ENCODE data around the gene BCL2L15. TPM values are rescaled to one million over a fixed set of nuclear protein-coding genes. Genes with fewer than 3 reads are reported as not detected.

The BCL2L15 gene
- total RNA-seq, 1 donor from 2014 or later: 0.37 TPM

Other genes starting within 250 kb of the BCL2L15 start
- gene PHTF1, start 128.1 kb downstream of the BCL2L15 start, total RNA-seq: 42.7 and 64.9 TPM in 2 replicates
- 8.5 and 12.4 TPM in 2 replicates for gene RSBN1, start 75.1 kb downstream of the BCL2L15 start, total RNA-seq
- 1.4 and 2.0 TPM in 2 replicates for gene PTPN22, start 15.9 kb downstream of the BCL2L15 start, total RNA-seq
- 11.0 and 13.1 TPM in 2 replicates for gene AP4B1, start 17.2 kb upstream of the BCL2L15 start, total RNA-seq
- gene DCLRE1B, start 17.7 kb upstream of the BCL2L15 start, total RNA-seq: 4.2 and 5.3 TPM in 2 replicates
- 45.0 and 71.9 TPM in 2 replicates for gene HIPK1, start 41.7 kb upstream of the BCL2L15 start, total RNA-seq
- 239 and 310 TPM in 2 replicates for gene OLFML3, start 91.9 kb upstream of the BCL2L15 start, total RNA-seq